ENCODE results near the gene MORN1.

DNA sequence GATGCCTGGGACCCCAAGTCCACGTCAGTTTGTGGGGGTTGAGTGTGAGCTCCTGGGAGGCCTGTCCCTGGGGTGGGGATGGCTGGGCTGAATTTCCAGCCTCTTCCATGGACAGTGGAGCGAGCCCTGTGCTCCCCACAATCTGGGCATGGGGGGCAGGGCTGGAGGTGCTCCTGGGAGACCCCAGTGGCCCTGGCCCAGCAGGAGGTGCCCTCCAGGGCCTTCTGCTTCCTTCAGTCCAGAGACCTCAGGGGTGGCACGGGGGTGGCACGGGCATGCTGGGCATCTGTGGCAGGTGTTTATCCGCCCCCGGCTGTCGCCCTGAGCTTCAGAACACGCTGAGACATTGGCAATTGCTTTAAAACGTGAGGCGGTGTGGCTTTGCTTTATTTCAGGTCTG is 40.9 kb downstream of the MORN1 start:
- TF ChIP-seq CTCF (IDR thresholded peaks at IDR 0.05), result no peak
- TF ChIP-seq POLR2A (IDR thresholded peaks at IDR 0.05), result no peak
